Epidermal melanocyte (primary cell): Measurements from ENCODE around the gene LRP1B.
"Not testable (repeated sequence)": the region's sequence is repeated elsewhere in the genome, so short reads cannot be mapped to it uniquely, and the experiment has no call there.

Source experiments
- DNase-seq: peaks from one replicate; pipeline ENCODE4 v3.0.0; 2011; ENCODE audit warnings: low spot score; ENCODE audit not compliant: insufficient read length

Gene LRP1B

DNA sequence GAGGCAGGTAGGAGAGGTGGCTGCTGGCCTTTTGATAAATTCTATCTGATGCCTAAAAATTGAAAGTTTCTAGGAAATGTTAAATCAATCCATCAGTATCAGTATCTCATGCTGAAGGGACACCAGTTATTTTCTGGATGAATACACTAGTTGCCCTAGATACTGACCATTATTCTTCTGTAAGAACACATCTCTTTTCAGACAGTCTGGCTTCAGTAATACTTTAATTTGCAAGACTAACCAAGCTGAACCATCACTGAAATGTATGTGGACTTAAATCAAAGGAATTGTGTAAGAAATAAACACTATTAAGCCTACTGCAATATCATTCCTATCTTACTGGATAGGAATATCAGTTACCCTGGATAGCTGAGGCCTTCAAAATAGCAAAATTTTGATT is 1546.3 kb downstream of the LRP1B start:
- DNase-seq: no peak

DNA sequence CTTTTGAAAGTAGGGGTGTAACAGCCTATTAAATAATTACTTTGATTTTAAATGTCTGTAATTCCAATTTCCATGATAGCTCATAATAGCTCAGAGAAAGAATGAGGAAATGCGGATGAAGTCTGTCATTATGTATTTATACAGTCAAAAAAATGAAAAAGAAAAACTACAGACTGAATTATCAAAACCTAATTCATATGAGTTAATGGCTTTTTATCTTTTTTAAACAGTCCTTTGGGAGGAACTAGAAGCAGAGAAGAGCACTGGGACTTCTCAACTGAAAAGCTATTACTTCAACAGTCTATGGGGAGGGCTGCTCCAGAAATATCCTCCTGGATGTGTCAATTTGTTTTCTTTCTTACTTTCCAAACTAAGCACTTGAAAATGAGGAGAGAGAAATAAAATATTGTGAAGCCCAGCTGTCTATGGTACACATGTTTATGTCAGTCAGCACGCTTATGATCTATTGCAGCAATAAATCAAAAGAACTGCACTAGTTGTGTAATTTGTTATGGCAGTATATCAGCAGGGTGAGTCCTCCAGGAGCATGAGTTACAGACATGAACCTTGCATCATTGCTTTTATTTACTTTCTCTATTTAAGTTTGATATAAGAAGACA is 1550.2 kb downstream of the LRP1B start:
- no peak for DNase-seq

DNA sequence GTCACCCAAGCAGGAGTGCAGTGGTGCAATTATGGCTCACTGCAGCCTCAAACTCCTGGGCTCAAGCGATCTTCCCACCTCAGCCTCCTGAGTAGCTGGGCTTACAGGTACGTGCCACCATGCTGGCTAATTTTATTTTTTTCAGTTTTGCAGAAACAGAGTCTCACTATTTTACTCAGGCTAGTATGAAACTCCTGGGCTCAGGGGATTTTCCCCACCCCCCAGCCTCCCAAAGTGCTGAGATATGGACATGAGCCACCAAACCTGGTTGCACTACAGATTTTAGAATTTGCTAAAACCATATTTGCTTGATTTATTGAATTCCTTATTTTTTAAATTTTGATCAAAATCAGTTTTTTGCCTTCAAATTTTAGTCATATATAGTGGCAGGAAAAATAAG is 1553.4 kb downstream of the LRP1B start:
- DNase-seq: no peak

DNA sequence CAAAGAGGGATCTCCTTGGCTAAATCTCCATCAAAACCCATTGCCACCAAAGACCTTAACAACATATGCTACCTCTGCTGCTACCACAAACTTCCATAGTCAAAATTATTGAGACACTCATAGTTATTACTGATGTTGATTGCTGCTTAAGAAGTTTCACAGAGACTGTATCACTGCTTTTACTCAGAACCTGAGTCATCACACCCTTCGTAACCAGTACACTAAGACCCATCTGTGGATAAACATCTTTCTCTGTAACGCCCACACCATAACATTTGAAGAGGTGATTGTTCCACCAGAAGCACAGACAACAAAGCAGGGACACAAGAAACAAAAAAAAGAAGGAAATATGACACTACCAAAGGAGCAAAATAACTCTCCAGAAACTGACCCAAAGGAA is 1563.1 kb downstream of the LRP1B start:
- DNase-seq: no peak

DNA sequence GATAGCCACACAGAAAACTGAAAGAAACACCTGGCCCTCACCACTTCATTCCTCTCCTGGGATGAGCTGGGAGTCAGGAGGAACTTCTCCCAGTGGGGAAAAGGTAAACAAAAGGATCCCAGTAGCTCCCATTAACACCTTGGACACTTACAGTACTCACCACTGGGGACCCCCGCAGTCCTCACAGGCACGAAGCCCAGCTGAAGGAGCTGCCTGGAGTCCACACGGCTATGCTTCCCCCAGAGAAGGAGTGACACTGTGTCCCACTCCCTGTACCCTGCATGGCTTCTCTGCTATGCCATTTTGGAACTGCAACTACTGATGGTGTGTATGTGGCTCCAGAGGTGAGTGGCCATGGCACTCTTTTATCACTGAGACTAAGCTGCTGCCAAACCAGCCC is 1565.1 kb downstream of the LRP1B start:
- no peak for DNase-seq

DNA sequence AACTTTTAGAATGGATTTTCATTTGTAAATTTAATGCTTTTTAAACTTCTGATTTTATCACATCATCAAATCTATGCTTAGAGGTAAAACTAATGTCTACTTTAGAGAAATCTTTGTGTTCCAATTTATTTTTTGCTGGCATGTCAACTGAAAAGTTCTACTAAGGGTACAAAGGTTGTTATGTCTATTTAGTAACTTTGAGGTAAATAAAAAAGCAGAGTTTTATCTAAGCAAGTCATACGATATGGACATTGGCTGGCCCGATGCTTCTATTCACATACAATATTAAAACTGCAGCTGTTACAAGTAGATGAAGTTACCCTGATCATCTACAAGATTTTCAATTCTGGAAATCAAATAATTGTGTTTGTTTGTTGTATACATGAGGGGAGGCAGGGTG is 1575.1 kb downstream of the LRP1B start:
- no peak for DNase-seq

DNA sequence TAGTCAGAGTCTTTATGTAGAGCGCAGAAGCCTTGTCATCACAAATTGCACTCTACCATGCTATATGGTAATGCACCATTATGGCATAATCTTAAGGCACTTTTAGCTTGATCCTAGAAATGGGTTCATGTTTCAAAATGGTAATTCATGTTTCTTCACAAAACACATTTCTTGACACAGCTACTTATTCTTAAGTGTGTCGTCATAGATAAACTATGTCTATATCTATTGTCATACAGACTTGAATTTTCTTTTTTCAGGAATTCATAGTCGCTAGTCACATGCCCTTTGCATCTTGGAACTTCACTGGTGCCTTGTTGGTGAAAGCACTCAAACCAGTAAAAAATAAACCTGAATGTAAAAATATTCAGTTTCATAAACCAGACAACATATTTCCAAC is 1578.2 kb downstream of the LRP1B start:
- no peak for DNase-seq

DNA sequence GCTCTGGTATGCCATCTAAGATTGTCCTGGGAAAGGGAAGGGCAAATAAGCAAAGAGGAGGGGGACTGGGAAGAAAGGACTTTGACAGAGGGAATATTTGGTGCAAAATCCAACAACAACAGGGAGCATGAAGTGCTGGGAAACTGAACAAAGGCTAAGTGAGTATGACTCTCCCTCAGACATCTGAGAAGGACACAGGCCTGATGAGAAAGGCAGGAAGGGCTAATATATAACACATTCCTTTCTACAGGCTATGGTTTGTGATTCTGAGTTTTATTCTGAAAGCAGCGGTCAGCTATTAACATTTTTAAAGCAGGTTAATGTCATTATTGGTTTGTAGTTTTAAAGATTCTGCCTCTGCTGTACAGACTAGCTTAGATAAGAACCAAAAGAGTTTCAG is 1579.5 kb downstream of the LRP1B start:
- DNase-seq: no peak

DNA sequence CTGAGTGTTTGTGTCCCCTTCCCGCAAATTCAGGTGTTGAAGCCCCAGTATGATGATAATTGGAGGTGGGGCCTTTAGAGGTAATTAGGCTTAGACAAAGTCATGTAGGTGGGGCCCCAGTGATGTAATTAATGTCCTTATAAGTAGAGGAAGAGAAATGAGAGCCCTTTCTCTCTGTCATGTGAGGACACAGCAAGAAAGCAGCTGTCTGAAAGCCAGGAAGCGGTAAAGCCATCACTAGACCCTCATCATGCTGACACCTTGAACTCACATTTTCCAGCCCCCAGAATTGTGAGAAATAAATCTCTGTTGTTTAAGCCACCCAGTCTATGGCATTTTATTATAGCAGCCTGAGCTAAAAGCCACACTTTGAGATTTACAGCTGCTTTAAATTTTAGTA is 1580.0 kb downstream of the LRP1B start:
- DNase-seq: no peak

DNA sequence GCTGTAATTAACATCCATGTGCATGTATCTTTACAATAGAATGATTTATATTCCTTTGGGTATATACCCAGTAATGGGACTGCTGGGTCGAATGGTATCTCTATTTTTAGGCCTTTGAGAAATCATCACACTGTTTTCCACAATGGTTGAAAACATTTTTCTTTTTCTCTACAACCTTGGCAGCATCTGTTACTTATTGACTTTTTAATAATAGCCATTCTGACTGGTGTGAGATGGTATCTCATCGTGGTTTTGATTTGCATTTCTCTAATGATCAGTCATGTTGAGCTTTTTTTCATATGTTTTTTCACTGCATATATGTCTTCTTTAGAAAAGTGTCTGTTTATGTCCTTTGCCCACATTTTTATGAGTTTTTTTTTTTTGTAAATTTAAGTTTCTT is 1586.0 kb downstream of the LRP1B start:
- not testable (repeated sequence) for DNase-seq

DNA sequence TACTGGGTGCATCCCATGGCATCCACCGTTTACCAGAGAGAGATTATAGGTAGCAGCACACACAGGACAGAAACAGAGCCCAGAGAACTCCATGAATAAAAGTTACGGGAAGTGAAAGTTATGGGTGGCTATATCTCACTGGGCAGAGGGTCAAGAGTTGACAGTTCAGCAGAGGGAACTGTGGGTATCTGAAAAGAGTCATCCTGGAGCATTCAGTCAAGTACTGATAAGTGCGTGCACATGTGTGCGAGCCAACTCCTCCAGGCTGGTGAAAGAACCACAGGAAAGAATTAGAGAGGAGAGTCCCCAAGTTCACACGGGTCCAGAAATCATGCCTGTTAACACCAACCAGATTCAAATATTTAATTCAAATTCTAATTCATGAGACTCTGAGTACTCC is 1588.2 kb downstream of the LRP1B start:
- DNase-seq: no peak

DNA sequence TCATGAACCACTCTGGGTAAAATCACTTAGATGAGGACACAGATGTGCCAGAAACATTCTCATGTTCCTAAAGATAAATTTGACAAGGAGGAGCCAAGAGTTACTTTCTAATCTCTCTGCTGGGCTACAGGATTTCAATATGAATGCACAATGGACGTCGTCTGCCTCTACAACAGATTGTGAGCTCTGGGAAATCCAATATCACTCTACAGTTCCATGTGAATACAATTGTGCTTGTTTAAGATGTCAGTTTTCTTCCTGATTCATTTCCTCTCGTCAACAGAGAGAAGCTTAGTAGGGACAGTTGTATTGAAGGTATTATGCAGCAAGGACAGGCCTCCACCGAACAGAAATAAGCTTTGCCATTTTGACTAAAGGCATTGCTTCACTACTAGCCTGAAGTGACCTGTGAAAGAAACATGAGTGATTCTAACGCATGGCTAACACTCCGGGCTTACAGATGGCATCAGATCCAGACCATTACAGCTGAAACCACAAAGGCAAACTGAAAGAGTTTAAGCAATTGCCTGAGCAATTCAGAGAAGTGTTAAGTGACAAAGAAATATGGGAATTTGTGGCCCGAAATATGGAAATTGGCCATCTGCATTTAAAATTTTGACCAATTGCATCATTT is 1591.5 kb downstream of the LRP1B start:
- no peak for DNase-seq

DNA sequence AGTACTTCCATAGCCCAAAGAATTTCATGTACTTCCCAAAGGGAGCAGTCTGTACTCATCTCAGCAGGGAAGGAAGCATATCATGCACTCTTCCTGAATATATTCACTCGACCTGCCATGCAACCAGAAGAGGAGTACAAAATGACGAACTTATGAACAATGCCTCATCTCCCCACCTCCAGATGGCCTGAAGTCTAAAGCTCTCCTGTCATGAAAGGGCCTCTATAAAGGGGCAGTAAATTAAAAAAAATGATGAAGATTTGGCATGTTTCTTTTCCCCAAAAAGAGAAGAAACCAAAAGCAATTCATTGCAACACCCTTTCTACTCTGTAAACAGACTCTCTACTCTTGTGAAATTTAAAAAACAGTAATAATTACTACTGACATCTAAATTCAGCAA is 1601.1 kb downstream of the LRP1B start:
- DNase-seq: no peak

DNA sequence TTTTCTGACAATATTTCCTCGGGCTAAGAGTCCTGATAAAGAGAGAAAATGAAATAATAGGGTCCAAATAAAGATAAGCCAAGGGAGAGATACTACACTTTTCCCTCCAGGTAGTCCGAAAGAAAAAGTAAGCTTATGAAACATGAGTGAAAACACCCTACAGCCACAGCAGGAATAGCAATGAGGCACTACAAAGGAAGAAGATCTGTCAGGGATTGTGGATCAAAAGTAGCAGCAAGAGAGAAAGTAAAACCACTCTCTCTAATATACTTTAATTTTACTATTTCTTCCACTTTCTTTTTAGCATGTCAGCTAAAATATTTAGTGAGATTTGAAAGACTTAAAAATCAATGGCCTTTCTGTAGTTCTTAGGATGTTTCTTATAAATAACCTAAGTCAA is 1601.8 kb downstream of the LRP1B start:
- DNase-seq: no peak

DNA sequence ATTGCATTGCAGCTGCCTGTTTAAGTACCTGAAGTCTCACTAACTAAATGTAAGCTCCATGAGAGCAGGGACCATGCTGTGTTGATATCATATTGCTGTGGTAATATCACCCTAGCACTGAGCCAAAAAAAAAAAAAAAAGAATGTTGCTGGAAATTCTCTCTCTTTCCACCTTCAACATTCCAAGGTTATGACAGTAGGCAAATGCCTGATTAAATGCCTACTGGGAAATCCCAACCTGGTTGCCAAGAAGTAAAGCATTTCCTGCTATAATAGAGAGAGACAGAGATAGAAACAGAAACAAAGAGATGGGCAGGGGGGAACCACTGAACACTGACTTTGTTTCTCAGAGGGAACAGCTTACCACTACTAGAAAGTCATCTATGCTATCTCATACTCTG is 1604.2 kb downstream of the LRP1B start:
- no peak for DNase-seq

DNA sequence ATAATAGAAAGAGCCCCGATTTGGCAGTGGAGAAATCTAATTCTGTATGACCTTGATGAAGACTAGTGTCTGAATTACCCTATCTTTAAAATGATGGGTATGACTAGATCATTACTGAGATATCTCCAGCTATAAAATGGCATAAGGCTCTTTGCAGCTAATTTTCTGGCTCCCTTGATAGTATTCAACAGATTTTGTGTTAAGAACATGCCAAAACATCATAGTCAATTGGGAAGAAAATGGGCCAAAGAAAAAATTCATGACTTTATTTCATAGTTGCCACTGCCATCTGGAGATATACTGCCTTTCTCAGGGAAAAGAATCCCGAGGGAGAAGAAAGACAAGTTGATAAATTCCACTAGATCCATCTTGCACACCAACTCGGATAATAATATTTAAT is 1618.7 kb downstream of the LRP1B start:
- DNase-seq: no peak

DNA sequence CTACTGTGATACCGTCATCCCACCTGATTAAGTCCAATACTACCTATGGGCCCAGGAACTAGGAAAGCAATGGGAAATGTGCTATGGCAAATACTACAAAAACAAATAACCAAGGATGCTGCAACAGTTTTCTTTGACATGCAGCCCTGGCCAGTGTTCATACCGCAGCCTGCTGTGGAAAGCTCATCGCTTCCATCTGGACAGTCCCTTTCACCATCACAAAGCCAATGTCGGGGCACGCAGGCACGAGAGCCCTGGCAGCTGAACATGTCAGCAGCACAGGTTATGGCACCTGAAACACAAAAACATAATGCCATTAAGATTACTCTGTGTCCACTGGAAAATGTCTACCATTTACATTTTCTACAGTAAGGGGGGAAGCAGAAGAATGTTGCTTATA is 1621.1 kb downstream of the LRP1B start:
- DNase-seq: no peak

DNA sequence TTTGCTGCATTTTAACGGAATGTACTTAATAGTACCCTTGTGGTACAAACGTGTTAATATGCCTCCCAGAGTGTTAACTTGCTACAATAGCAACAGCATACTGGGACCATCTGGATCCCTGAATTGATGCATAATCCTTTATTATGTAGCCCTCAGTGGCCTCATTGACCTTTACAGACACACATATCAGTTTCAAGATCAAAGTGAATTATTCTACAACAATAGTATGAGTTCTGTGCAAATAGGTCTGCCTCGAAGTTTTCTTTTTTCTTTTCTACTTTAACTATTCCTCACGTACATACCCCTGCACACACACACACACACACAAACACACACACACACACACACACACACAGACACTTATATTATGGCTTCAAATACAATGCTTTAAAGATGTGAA is 1622.1 kb downstream of the LRP1B start:
- DNase-seq: no peak

DNA sequence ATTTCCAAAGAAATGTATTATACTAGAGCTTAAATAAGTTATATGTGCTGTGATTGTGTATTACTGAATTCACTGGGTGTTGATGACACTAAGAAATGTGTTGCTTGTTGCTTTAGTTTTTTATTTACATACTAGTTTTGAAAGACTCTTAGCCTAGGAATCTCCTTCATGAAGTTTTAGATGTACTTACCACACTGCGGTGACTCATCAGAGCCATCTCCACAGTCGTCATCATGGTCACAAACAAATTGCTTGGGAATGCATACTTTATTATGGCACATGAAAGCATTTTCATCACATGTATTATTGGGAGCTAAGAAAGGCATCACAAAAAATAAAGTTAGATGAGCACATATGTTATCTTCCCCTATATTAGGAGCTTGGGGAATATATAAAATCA is 1624.2 kb downstream of the LRP1B start:
- peak; percentile 23 for DNase-seq

DNA sequence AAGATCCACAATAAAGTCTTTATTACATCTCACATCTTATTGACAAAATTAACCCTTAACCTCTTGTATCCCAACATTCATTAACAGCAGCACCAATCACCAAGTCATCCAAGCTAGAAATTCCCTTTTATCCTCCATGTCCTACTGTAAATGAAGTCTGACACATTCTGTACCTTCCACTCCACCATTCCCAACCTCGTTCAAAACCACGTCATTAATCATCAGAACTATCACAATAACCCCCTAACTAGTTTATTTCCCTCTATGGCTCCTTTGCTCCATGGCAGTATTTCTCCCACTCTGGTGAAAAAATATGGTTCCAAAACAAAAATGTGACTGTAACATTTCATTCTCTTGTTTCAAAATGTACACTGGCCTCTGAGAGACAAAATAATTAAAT is 1626.2 kb downstream of the LRP1B start:
- DNase-seq: no peak

DNA sequence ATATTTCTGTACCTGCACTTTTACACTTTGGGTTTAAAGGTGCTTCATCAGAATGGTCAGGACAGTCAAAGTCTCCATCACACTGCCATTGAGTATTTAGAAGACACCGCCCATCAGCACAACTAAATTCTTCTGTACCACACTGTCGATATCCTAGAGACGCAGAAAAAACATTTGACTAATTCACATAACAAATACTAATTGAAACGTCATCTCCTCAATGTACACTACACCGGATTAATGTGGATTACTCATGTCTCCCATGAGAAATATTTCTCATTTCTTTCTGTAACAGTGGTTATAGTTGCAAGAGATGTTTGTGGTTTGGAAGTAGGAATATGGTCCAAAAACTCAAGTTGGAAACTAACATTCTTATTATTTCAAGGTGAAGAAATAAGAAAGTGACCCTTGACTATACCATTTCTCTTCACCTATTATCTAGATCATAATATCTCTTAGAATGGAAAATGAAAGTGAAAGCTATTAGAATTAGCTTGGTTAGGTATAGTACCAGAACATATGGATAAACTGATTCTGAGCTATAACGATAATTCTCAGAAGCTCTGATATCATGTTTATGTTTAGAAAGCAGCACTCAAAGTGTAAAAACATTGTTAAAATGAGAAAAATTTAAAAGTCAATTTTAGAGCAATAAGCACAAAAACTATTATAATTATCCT is 1627.7 kb downstream of the LRP1B start:
- peak; percentile 18 for DNase-seq

DNA sequence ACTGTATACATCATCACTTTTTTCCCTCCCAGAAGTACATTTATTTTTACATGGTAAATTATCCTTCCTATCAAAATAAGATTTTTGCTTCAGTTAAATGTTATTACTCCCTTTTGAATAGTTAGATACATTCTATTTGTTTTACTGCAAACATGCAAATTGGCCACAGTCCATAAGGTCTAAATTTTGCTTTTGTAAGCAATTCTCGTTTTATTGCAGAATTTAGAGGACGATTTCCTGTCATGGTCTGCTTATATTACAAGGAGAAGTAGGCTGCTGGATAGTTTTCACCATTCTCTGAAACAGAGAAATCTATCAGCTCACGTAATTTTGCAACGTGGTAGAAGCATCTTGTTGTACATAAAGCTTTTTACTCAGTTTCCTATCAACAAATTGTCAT is 1632.5 kb downstream of the LRP1B start:
- no peak for DNase-seq

DNA sequence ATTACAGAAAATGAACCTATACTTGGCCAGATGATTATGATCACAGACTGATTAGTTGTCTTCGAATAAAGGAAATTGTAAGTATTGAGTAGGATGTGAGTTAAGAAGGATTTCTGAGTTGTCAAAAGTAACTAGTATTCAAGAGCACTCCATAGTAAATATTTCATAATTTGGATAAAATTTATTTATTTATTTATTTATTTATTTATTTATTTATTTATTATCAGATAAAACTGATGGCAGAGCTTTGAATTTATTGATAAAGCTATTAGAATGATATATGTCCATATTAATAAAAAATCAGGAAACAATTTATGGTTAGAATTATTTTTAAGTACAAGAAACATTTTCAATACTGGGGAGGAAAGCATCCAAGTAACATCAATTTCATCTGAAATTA is 1634.1 kb downstream of the LRP1B start:
- DNase-seq: no peak
